Middle frontal gyrus (tissue), 1 donor: ENCODE measurements around the gene SOCS1.

Source experiments
- DNase-seq: peaks from one replicate; pipeline ENCODE4 v3.0.0-alpha.2; 2015; ENCODE audit warnings: low spot score; ENCODE audit errors: extremely low spot score

SOCS1 gene

GRCh38 chr16:11245988-11246387 lies 10.0 kb downstream of the SOCS1 start:
- DNase-seq: no peak

- no peak for DNase-seq
These were observed 10.7 kb downstream of the SOCS1 start for GRCh38 chr16:11245222-11245737.

- DNase-seq: no peak
These were observed 13.3 kb downstream of the SOCS1 start for GRCh38 chr16:11242658-11243057.

GRCh38 chr16:11241480-11242204 lies 14.4 kb downstream of the SOCS1 start:
- no peak for DNase-seq

GRCh38 chr16:11240636-11241473 lies 15.1 kb downstream of the SOCS1 start:
- DNase-seq: no peak

GRCh38 chr16:11239644-11240632 lies 16.1 kb downstream of the SOCS1 start:
- DNase-seq: no peak

GRCh38 chr16:11238272-11239202 lies 17.5 kb downstream of the SOCS1 start:
- no peak for DNase-seq

- no peak for DNase-seq
These were observed 19.3 kb downstream of the SOCS1 start for GRCh38 chr16:11236461-11237254.

- no peak for DNase-seq
These were observed 20.4 kb downstream of the SOCS1 start for GRCh38 chr16:11235703-11235991.

GRCh38 chr16:11234884-11235702 lies 20.9 kb downstream of the SOCS1 start:
- no peak for DNase-seq

- DNase-seq: no peak
These were observed 22.2 kb downstream of the SOCS1 start for GRCh38 chr16:11233727-11234376.

GRCh38 chr16:11232852-11233726 lies 22.9 kb downstream of the SOCS1 start:
- no peak for DNase-seq

- DNase-seq: no peak
These were observed 23.6 kb downstream of the SOCS1 start for GRCh38 chr16:11232302-11232851.

- no peak for DNase-seq
These were observed 24.5 kb downstream of the SOCS1 start for GRCh38 chr16:11231367-11231970.

- DNase-seq: no peak
These were observed 26.1 kb downstream of the SOCS1 start for GRCh38 chr16:11229906-11230305.

GRCh38 chr16:11229432-11229831 lies 26.6 kb downstream of the SOCS1 start:
- DNase-seq: no peak
